ENCODE data around the gene TTC22.
"Not testable (repeated sequence)": the region's sequence is repeated elsewhere in the genome, so short reads cannot be mapped to it uniquely, and the experiment has no call there.

The TTC22 gene

DNA sequence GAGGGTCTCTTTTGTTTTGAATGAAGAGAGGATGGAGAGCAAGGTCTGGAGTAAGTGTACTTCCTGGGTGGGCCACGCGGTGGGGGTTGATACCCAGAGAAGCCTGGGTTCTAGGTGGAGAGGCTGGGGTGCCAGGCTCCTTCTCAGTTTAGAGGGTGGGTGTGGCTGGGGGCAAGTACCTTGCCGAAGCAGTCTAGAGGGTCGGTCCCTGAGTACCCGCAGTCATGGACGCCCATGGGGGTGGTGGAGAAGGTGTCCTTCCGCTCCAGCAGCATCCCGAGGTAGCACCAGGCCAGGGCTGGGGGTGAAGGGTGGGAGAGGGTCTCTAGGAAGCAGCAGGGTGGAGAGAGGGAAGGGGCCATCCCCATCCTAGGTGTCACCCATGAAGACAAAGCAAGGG is 14.3 kb downstream of the TTC22 start:
- DNase-seq = no peak

DNA sequence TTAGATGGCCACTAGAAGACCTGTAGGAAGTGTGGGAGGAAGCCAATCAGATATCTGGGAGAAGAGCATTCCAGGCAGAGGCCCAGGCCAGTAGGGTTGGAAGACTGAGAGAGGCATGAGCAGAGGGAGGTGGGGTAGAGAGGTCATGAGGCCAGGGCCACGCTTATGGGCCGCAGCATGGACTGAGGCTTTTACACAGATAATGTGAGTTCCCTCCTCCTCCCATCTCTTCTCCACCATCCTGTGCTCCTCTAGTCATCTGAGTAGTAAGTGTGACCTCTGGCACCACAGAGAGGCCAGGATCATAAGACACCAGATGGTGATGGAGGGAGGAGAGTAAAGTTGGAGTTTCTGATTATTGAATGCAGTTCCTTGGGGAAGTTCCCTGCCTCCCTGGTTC is 17.1 kb downstream of the TTC22 start:
- no peak for DNase-seq

DNA sequence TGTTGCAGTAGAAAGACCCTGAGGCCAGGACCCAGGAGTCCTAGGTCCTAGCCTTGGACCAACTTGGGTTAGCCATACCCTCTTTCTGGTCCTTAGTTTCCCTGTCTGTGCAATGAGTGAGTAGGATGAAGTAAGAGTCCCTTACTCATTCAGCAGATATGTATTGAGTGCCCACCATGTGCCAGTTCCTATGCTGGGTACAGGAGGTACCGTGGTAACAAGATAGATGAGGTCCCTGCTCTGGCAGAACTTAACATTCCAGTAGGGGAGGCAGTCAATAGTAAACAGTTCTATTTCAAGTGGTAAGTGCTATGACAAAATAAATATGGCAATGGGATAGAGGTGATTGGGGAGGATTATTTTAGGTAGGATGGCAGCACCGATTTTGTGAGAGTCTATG is 18.5 kb downstream of the TTC22 start:
- DNase-seq = no peak

DNA sequence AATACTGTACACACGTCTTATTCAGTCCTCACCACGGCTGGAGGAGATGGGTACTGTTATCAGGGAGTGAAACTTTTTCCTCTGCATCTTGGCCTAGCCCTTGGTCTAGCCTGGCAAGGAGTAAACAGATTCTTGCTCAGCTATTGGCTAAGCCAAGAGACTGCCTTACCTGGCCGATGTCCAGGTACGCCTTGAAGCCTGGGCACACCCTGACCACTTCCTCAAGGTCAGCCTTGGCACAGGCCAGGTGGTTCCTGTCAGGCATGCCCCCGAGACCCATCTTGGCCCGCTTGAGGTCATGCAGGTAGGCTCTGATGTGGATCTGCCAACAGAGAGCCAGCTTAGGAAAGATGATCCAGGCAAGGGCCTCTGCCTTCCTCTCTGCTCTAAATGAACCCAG is 19.0 kb downstream of the TTC22 start:
- DNase-seq = no peak

DNA sequence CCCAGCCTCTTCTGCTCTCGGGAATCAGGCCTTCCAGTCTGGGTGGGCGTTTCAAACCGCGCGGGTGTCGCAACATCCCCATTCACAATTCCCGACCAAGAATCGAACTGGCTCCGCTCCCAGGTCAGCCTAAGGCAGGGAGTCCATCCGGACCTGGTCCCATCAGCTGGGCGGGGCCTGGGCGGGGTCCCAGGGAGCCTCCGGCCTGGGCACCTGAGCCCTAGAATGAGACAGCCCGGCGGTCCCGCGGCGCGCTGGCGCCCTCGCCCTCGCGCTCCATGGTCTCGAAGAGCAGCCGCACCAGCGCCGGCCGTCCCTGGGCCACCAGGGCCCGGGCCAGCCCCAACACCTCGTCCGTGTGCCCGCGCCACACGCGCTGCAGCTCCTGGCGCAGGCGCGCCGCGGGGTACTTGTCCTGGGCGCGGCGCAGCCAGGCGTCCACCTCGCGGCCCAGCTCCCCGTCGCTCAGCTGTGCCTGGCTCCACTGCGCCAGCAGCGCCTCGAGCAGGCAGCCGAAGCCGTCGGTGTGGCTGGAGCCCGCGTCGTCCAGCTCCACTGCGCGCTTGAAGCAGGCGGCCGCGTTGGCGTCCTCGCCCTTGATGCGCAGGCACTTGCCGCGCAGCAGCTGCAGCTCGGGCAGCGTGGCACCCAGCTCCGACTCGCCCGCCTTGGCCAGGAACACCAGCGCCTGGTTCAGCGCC is 19.9 kb downstream of the TTC22 start:
- DNase-seq = no peak

DNA sequence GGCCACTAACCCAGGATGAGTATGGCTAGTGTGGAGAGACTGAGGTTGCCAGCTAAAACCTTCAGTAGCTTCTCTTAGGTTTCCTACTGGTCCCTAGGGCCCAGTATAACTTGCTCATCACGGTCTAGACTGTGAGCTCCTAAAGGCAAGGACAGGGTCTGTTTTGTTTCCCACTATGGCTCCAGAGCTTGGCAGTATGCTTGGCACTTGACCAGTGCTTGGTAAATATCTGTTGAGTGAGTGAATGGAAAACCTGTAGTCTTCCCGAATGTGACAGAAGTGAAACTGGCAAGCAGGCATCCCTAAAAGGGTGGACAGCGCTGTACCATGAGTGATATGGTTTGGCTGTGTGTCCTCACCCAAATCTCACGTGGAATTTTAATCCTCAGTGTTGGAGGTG is 23.7 kb downstream of the TTC22 start:
- DNase-seq = no peak

DNA sequence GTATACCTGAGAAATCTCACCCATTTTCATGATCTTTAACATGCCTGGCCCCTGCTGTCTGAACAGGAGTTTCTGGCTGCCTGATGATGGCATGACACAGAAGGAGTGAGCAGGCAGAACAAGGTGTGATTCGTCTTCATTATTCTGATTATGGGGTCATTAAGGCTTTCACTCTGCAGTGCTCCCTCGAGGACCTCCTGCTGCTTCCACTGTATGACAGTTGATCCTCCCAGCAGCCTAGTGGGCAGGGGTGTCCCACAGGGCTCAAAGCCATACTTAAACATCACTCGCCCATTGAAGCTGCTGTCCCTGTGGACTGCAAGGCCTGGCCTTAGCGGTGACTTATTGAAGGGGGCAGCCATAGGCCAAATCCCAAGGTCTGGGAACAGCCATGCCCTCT is 24.1 kb downstream of the TTC22 start:
- DNase-seq = no peak

DNA sequence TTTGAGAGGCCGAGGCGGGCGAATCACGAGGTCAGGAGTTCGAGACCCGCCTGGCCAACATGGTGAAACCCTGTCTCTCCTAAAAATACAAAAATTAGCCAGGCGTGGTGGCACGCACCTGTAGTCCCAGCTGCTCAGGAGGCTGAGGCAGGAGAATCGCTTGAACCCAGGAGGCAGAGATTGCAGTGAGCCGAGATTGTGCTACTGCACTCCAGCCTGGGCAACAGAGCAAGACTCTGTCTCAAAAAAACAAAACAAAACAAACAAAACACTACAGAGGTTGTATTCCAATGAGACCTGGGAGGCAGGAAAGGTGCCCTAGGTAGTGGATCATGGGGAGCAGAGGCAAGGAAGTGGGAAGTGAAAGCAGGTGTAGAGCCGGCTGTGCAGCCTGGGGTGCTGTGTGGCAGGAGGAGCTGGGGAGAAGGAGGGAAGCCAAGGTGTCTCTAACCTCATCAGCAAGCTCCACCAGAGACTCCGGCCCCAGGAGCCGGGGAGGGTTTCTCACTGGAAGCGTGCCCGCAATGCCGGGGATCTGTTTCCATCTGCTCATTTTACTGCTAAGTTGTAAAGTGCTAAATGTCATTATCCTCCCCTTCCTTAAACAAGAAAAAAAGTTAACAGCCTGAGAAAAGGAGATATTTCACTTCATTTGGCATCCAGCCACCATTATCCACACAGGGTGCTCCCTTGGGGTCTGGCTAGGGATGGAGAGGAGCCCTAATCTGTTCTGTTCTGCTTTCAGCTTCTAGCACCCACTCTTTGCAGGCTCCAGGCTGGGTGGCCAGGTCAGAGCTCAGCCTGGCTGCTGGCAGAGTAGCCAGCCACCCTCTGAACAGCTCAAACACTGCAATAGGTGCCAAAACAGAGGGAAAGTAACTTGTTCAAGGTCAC is 25.0 kb downstream of the TTC22 start:
- not testable (repeated sequence) for DNase-seq

DNA sequence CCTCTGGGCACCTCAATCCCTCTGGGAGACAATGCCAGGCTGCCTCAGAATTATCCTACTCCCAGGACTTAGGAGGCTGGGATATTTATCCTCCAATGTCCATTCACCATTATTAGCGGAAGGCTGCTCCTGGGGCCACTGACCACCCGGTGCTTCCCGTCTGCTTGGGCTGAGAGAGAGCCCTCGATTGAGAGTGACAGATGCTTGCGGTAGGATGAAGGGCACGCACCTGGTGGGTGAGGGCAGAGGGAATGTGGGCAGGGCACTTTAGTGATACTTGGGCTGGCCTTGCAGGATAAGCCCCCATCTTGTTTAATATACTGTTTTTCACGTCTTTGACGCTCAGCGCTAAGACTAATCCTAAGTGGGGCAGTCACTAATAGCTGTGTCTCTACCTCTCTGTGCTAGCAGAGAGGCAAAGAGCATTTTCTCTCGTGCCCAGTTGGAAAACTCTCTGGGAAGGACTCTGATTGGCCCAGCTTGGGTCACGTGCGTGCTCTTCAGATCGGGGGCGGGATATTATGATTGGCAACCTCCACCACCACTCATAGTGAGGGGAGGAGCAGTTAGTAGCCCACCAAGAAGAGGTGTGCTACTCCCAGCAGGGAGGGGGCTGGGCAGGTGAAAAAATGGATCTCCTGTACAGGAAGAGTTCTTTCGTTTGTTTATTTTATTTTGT is 26.2 kb downstream of the TTC22 start:
- peak in 1 of 56 donors; percentile 22 for DNase-seq

DNA sequence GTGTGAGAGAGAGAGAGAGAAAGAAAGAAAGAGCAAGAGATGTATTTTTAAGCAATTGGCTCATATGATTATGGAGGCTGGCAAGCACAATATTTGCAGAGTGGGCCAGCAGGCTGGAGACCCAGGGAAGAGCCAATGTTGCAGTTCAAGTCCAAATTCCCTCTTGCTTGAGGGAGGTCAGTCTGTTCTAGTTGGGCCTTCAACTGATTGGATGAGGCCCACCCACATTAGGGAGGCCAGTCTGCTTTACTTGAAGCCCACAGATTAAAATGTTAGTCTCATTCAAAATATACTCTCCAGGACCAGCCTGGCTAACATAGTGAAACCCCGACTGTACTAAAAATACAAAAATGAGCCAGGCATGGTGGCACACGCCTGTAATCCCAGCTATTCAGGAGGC is 28.2 kb downstream of the TTC22 start:
- DNase-seq = no peak

DNA sequence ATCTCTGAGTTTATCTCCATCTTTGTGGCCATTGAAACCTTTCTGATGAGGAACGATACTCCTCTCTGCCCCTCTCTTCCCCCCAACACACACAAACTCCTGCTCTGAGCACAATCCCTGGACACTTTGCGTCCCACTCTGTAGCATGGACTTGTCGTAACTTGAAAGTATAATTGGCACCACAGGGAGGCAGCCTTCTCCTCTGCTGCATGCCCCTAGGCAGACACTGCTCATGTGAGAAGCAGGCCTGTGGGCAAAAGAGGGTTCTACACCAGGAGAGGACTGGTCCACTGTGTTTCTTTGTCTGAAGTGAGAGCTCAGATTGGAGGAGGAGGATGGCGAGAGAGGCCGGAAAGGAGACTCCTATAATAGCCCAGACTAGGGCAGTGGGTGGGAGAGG is 33.0 kb downstream of the TTC22 start:
- peak in 10 of 56 donors; percentile 6 to 51 (median 12) for DNase-seq

DNA sequence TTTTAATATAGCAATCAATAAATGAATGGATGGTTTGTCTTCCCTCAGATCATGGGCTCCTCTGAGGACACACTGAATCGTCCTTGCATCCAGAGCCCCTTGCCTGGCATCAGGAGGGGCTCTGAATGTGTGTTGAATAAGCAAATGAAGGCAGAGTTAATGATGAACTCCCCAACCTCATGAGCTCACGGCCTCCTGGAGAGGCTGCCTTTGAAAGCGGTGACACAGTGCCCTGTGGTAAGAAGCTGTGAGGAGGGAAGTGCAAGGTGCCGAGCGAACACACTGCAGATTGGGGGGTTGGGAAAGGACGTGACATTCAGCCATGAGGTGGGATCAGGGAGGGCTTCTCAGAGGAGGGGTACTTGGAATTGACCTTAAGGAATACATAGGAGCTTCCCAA is 33.6 kb downstream of the TTC22 start:
- no peak for DNase-seq

DNA sequence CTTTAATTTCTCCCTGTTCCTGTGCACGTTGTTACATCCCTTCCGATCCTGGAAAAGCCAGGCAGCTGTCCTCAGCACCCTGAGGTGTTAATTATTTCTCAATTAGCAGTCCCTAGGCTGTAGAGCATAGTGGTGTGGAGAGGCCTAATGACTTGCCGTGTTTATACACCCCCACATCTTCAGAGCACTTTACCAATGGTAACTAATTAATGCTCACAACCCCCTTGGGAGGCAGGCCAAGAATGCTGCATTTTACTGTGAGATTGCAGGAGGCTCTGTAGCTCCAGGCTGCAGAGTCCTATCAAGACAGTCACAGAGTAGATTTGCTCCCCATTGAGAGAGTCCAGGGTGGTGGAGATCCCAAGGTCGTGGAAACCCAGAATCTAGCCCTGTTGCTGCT is 34.4 kb downstream of the TTC22 start:
- no peak for DNase-seq

DNA sequence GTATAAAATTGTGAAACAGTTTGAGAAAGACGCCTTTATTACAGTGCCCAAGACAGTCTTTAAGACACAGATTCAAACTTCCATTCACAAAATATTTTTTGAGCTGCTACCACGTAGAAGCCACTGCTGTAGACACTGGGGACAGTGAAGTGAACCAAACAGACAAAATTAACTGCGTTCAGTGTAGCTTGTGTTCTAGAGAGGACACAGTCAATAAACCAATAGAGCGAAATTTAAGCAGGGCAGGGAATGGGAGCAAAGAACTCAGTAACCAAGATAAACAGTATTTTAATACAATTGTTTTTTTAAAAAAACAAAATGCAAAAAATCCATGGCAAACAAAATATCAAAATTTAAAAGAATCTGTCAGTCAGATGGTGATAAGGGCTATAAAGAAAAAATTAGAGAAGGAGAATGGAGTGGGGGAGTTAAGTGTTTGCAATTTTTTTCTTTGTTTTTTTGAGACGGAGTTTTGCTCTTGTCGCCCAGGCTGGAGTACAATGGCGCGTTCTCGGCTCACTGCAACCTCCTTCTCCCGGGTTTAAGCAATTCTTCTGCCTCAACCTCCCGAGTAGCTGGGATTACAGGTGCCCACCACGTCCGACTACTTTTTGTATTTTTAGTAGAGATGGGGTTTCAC is 36.1 kb downstream of the TTC22 start:
- no peak for DNase-seq

DNA sequence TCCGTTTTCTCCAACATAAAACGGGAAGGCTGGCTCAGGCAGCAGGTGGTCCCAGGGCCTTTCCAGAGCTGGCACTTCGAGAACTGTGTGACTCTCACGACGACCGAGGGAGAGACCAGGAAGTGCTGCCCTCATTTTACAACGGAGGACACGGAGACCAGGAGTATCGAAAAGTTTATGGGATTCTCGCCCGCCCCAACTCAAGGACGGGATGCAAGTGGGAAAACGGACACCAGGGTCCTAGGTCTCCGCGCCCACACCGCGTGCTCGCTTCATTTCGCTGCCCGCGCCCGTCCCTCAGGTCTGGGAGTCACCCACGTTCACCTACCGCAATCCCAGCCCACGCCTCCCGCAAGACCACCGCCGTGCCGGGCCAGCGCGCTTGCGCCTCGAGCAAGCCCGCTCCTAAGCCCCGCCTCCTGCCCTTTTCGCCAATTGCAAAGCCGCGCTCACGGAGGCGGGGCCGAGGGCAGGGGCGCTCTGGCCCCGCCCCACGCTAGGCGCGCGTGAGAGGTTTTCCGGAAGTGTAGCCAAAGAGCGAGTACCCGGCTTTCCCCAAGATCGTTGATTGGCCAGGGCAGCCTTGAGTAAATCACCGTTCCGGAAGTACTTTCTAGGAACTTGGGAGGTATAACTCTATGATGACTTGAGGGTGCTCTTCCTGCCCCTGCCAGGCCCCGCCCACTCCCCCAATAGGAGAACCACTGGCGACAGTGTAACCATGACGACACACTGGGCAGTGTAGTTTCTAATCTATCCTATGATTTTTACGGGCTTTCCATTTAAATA is 36.8 kb downstream of the TTC22 start, which contains the start of gene PARS2:
Gene PARS2 (minus strand): TSS at position 391 of the 789 bp plus-strand sequence. CDS start 5,362 bp downstream, outside the sequence.
- DNase-seq = peak; percentile 48 to 99 (median 93)

DNA sequence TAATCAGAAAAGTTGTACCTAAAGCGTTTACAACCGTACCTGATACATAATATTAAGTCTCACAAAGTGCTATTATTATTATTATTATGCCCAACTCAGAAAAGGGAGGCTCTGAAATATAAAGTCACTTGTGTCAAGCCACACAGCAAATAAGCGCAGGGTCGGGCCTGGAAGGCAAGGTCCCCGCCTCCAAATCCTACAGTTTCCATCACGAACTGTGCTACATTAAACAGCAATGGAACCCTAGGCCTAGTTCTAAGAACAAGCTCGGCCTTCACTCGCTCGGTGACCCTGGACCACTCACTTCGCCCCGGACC is 37.3 kb downstream of the TTC22 start:
- no peak for DNase-seq

DNA sequence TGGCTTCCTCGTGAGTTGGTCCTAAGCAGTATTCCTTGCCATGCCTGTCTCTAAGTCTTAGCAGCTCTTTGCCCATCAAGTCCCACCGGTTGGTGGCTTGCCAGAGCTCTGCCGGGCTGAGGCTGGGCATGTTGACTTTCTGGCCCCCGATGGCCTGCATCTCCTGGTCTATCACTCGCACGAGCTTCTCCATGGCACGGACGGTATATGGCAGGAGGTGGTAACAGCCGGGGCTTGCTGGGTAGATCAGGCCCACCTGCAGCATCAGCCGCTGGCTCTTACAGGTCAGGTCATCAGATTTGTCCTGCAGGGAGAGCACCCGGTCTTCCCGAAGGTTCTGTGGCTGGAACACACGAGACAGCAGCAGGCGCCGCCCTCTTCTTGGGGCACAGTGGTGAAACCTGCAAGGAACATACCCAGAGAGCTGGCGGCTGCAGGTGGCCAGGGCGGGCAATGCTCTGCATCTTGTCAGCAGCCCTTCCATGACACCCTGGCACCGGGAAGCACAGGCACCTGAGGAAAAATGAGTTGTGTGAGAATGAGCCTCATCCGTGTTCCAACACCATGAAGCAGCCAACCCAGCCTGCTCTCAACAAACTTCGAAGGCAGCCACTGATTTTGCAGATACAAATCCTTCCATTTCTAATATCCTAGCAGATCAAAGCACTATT is 42.3 kb downstream of the TTC22 start:
- DNase-seq = no peak

DNA sequence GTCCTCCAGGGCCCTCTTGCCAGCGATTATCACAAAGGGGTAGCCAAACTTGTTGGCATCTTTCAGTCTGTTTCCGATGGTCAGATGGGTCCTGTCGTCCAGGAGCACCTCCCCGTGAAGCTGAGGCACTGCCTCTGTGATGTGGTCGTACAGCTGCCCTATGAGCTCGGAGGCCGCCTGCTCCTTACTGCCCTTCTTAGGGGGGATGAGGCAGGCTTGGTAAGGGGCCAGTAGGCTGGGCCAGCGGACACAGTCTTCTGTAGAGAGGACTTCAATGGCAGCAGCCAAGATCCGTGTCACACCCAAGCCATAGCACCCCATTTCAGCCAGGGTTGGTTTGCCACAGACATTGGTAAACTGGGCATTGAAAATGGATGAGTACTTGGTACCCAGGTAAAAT is 43.3 kb downstream of the TTC22 start:
- no peak for DNase-seq

DNA sequence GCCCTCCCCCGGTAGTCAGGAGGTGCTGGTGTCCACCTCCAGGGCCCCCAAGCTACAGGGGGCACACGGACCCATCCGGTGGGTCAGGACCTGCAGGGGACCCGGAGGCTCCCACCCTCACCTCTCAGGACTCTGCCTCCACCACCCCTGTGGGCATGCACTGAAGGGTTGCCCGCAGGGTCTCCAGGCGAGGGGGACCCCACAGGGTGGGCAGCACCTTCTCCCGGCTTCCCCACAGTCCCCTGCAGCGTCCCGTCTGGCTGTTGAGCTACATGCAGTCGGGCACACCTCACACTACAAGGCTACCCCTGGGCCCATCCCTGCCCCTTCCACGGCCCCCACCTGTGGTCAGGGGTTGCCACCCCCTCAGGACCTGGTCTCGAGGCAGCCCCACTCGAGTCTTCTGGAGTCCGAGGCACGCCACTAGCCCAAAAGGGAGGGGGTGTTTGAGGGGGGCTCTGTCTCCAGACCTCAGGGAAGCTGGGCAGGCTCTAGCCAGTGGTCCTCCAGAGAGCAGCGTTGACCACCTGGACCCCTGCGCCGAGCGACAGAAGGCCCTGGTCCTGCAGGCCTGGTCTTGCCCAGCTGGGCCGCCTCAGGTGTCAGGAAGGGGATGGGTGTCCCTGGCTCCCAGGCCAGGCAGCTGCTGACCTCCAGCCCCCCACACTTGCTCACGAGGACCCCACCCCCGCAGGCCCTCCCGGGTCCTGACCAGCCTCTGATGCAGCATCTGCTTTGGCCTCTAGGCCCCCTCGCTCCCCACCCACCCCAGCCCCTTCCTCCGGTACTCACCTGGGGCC is 46.4 kb downstream of the TTC22 start:
- DNase-seq = no peak

DNA sequence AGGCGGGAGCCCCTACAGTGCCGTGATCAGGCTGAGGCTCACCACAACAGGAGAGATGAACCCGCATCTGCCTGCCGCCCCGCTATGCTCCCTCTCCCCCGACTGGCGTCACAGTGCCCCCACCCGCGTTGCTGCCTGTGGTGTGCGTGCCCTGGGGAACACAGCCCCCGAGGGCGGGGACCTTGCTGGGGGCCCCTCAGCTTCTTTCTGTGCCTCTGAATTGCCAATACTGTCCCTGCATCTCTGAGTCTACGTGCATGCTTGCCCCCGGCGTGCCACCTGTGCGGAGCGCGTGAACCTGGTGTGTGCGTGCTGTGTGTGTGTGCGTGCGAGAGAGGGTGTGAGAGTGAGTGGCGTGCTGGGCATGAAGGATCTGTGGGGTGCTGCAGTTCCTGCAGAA is 47.1 kb downstream of the TTC22 start:
- DNase-seq = no peak

All from amygdala (tissue), 56 donors.